Liver (tissue), 9 donors: Measurements from ENCODE around the gene RAB5IF. TPM values are rescaled to one million over a fixed set of nuclear protein-coding genes. Genes with fewer than 3 reads are reported as not detected.
"Not testable (repeated sequence)": the region's sequence is repeated elsewhere in the genome, so short reads cannot be mapped to it uniquely, and the experiment has no call there.

Experiments
- DNase-seq: peaks from one replicate; pipeline ENCODE4 v3.0.0-alpha.2; 2017; ENCODE audit warnings: low spot score
- H3K27ac ChIP-seq, 2 donors: one replicate each; pipeline ENCODE4 v1.7.0; 2013; ENCODE audit warnings: inconsistent platforms in 2 of 2, low read length in 2 of 2, control low read depth in 1 of 2, low read depth in 1 of 2, mild to moderate bottlenecking in 1 of 2
- H3K27me3 ChIP-seq, 4 donors: one replicate each; pipeline versions ENCODE4 v1.6.1 to v1.7.0; 2013; ENCODE audit warnings: low read length in 3 of 4, inconsistent platforms in 1 of 4, mild to moderate bottlenecking in 1 of 4, moderate library complexity in 1 of 4; ENCODE audit not compliant: control insufficient read depth in 4 of 4, insufficient read depth in 4 of 4
- H3K36me3 ChIP-seq, 4 donors: one replicate each; pipeline versions ENCODE4 v1.6.1 to v1.7.0; 2013; ENCODE audit warnings: low read length in 3 of 4, mild to moderate bottlenecking in 3 of 4, low read depth in 1 of 4, moderate library complexity in 1 of 4; ENCODE audit not compliant: control insufficient read depth in 4 of 4, insufficient read depth in 3 of 4
- H3K4me1 ChIP-seq, 4 donors: one replicate each; pipeline versions ENCODE4 v1.6.1 to v1.7.0; 2013; ENCODE audit warnings: low read length in 3 of 4, mild to moderate bottlenecking in 3 of 4, moderate library complexity in 1 of 4; ENCODE audit not compliant: control insufficient read depth in 4 of 4, insufficient read depth in 4 of 4
- H3K4me3 ChIP-seq, 3 donors: one replicate each; pipeline versions ENCODE4 v1.6.1 to v1.7.0; 2013; ENCODE audit warnings: low read length in 3 of 3, control low read depth in 1 of 3, low read depth in 1 of 3, mild to moderate bottlenecking in 1 of 3
- H3K9ac ChIP-seq, 2 donors: one replicate each; pipeline ENCODE4 v1.7.0; 2013; ENCODE audit warnings: low read length in 2 of 2, mild to moderate bottlenecking in 2 of 2, moderate library complexity in 2 of 2, control low read depth in 1 of 2, low read depth in 1 of 2
- H3K9me3 ChIP-seq, 4 donors: one replicate each; pipeline versions ENCODE4 v1.6.1 to v1.7.0; 2013; ENCODE audit warnings: low read length in 3 of 4; ENCODE audit not compliant: control insufficient read depth in 4 of 4
- ATF3 ChIP-seq: IDR thresholded peaks from 2 replicates; pipeline ENCODE4 v1.6.1; 2016; ENCODE audit warnings: antibody characterized with exemption
- EGR1 ChIP-seq, 2 donors: IDR thresholded peaks; 2 replicates each; pipeline ENCODE4 v1.6.1; 2016 to 2018; ENCODE audit warnings: antibody characterized with exemption in 2 of 2, low read depth in 2 of 2
- FOXA1 ChIP-seq: IDR thresholded peaks from 2 replicates; pipeline ENCODE4 v1.6.1; 2016; ENCODE audit warnings: antibody characterized with exemption
- FOXA2 ChIP-seq: IDR thresholded peaks from 2 replicates; pipeline ENCODE4 v1.6.1; 2016; ENCODE audit warnings: antibody characterized with exemption
- HNF4A ChIP-seq, 2 donors: conservative IDR thresholded peaks; 2 replicates each; pipeline ENCODE4 v1.6.1; 2016; ENCODE audit warnings: antibody characterized with exemption in 2 of 2, mild to moderate bottlenecking in 2 of 2
- HNF4G ChIP-seq: IDR thresholded peaks from 2 replicates; pipeline ENCODE4 v1.6.1; 2016; ENCODE audit warnings: antibody characterized with exemption
- JUND ChIP-seq, 2 donors: IDR thresholded peaks; 2 replicates each; pipeline ENCODE4 v1.6.1; 2016; ENCODE audit warnings: antibody characterized with exemption in 2 of 2
- RAD21 ChIP-seq, 2 donors: IDR thresholded peaks; 2 replicates each; pipeline ENCODE4 v1.6.1; 2016; ENCODE audit warnings: antibody characterized with exemption in 2 of 2, mild to moderate bottlenecking in 2 of 2
- REST ChIP-seq: IDR thresholded peaks from 2 replicates; pipeline ENCODE4 v1.6.1; 2016; ENCODE audit warnings: antibody characterized with exemption, mild to moderate bottlenecking
- RXRA ChIP-seq, 2 donors: IDR thresholded peaks; 2 replicates each; pipeline ENCODE4 v1.6.1; 2017 to 2018; ENCODE audit warnings: antibody characterized with exemption in 2 of 2, mild to moderate bottlenecking in 1 of 2
- TAF1 ChIP-seq: conservative IDR thresholded peaks from 2 replicates; pipeline ENCODE4 v1.6.1; 2016; ENCODE audit warnings: antibody characterized with exemption, mild to moderate bottlenecking
- WGBS: extraction: QIAGEN DNeasy Blood & Tissue Kit; methylation state at CpG from one replicate; pipeline ENCODE4 v1.1.7; 2013; 5-methylcytosine and 5-hydroxymethylcytosine counted together
- polyA plus RNA-seq, 2 donors: library from polyadenylated mRNA; stranded (reverse) in 1 of 2; unstranded in 1 of 2; fragments of 200-250 nt in 1 of 2; fragments of >200 nt in 1 of 2; fragmentation: Nextera tagmentation in 1 of 2; extraction: Ambion mirVana in 1 of 2; gene quantifications; one replicate each; pipeline versions ENCODE4 v1.2.1 to v1.2.3, GENCODE V29; 2013 to 2015
- total RNA-seq, 2 donors: library from RNA; depleted of rRNA; stranded (reverse); fragments of >200 nt; gene quantifications; one replicate each; pipeline ENCODE4 v1.2.3, GENCODE V29; 2014
- TF ChIP-seq, protein P1 (sequence below): IDR thresholded peaks from 2 replicates; pipeline ENCODE4 v1.6.1; 2016; ENCODE audit warnings: antibody characterized with exemption
- TF ChIP-seq, protein P2 (sequence below): fragments of 150-350 bp; IDR thresholded peaks from 2 replicates; pipeline ENCODE4 v1.5.1; 2017; ENCODE audit warnings: improper control_type of control experiment, low read depth, low read length; ENCODE audit not compliant: missing input control
- donor health status: healthy.
- donor health status: healthy.
- donor health status: healthy.
- donor health status: healthy.
- donor health status: healthy.

The RAB5IF gene
- total and polyA plus RNA-seq, 4 donors: 58.9 to 170 (median 125) TPM

DNA sequence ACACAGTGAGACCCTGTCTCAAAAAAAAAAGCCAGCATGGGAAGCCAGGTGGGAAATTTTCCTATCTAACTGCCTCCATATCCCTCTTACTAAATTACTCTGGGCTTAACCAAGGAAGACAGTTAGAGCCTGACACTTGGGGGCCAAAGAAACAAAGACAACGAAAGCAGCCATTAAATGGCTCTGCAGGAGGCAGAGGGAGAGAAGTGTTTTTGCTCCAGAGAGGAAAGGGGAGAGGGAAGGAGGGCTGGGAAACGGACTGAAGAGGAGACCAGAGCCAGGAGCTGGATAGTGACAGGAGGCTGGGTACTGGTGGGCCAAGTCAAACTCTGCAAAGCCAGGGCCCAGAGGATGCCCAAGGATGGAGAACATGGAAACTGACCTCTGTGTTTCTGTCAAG is 42.9 kb upstream of the RAB5IF start:
- no peak for DNase-seq
- H3K36me3 ChIP-seq: no peaks in the 10 kb centered on the region
- no peaks in the 10 kb centered on the region for H3K4me1 ChIP-seq
- H3K27me3 ChIP-seq: no peaks in the 10 kb centered on the region
- no peak overlapping the region for H3K27ac ChIP-seq
- 95% methylated on average over 2 of the region's 2 CpGs for WGBS
- H3K9ac ChIP-seq: no peak overlapping the region
- TF ChIP-seq TAF1 (no peak), RXRA (IDR thresholded peaks at IDR 0.05) (no peak), ATF3 (no peak), FOXA1 (no peak), RAD21 (IDR thresholded peaks at IDR 0.05) (no peak), JUND (IDR thresholded peaks at IDR 0.05) (no peak), EGR1 (IDR thresholded peaks at IDR 0.05; ENCODE audit: low read depth in 2 of 2) (no peak), REST (no peak)
- TF ChIP-seq, protein P1, sequence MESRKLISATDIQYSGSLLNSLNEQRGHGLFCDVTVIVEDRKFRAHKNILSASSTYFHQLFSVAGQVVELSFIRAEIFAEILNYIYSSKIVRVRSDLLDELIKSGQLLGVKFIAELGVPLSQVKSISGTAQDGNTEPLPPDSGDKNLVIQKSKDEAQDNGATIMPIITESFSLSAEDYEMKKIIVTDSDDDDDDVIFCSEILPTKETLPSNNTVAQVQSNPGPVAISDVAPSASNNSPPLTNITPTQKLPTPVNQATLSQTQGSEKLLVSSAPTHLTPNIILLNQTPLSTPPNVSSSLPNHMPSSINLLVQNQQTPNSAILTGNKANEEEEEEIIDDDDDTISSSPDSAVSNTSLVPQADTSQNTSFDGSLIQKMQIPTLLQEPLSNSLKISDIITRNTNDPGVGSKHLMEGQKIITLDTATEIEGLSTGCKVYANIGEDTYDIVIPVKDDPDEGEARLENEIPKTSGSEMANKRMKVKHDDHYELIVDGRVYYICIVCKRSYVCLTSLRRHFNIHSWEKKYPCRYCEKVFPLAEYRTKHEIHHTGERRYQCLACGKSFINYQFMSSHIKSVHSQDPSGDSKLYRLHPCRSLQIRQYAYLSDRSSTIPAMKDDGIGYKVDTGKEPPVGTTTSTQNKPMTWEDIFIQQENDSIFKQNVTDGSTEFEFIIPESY: no peak
- TF ChIP-seq, protein P2, sequence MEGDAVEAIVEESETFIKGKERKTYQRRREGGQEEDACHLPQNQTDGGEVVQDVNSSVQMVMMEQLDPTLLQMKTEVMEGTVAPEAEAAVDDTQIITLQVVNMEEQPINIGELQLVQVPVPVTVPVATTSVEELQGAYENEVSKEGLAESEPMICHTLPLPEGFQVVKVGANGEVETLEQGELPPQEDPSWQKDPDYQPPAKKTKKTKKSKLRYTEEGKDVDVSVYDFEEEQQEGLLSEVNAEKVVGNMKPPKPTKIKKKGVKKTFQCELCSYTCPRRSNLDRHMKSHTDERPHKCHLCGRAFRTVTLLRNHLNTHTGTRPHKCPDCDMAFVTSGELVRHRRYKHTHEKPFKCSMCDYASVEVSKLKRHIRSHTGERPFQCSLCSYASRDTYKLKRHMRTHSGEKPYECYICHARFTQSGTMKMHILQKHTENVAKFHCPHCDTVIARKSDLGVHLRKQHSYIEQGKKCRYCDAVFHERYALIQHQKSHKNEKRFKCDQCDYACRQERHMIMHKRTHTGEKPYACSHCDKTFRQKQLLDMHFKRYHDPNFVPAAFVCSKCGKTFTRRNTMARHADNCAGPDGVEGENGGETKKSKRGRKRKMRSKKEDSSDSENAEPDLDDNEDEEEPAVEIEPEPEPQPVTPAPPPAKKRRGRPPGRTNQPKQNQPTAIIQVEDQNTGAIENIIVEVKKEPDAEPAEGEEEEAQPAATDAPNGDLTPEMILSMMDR: no peak
- H3K4me3 ChIP-seq: no peak overlapping the region
- H3K9me3 ChIP-seq: no peaks in the 10 kb centered on the region

GRCh38 chr20:36563374-36563773 is 42.2 kb upstream of the RAB5IF start:
- Histone ChIP-seq H3K9ac (no peak overlapping the region), H3K27ac (no peak overlapping the region), H3K9me3 (no peaks in the 10 kb centered on the region), H3K4me3 (no peak overlapping the region), H3K27me3 (no peaks in the 10 kb centered on the region), H3K4me1 (no peaks in the 10 kb centered on the region), H3K36me3 (no peaks in the 10 kb centered on the region)
- TF ChIP-seq HNF4A (conservative IDR thresholded peaks at IDR 0.05): no peak
- TF ChIP-seq HNF4G: no peak
- TF ChIP-seq RXRA (IDR thresholded peaks at IDR 0.05): no peak
- TF ChIP-seq FOXA2: no peak
- TF ChIP-seq RAD21 (IDR thresholded peaks at IDR 0.05): no peak
- DNase-seq: no peak
- 95% methylated on average over 1 of the region's 1 CpG for WGBS

- H3K27me3 ChIP-seq, H3K4me3 ChIP-seq, DNase-seq, H3K9me3 ChIP-seq, H3K27ac ChIP-seq, H3K4me1 ChIP-seq, H3K36me3 ChIP-seq, H3K9ac ChIP-seq: not testable (repeated sequence)
- 93% methylated on average over 13 of the region's 13 CpGs for WGBS
Observed at GRCh38 chr20:36564078-36564725, 41.4 kb upstream of the RAB5IF start.

- not testable (repeated sequence) for H3K9me3 ChIP-seq, H3K27ac ChIP-seq, H3K27me3 ChIP-seq, H3K36me3 ChIP-seq, DNase-seq, H3K4me1 ChIP-seq, H3K4me3 ChIP-seq, H3K9ac ChIP-seq
- 92% methylated on average over 6 of the region's 6 CpGs for WGBS
Observed at GRCh38 chr20:36564726-36565121, 40.9 kb upstream of the RAB5IF start.
